ENCODE results near the gene PAX5.

DNA sequence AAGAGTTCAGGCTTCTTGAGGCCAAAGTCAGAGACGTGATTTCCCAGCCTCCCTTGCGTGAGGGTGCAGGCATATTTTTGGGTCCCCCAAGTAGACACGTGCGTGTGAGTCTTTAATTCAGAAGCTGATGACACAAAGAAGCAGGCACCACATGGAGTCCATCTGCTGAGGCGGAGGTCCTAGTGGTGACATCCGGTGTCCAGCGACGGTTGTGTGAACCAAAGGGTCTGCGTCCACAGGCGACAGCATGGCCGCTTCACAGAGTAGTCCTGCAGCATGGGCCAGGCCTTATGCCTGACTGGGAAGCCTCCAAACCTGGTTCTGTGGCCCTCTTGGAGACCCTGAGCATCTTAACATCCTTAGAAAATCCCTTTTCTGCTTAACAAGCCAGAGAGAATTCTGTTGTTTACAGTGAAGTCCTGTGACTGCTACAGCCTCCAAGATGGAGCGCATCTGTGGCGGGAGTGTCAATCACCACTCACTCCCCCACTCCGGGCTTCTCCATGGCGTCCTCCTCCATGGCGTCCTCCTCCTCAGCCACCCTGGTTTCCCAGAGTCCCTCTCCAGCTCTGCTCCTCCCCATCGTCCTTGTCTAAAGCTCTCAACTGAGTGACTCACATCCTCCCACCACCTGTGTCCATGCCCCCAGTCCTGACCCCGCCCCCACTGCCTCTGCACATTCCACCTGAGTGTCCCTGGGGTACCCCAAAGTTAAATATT is 133.8 kb downstream of the PAX5 start:
- no peak for TF ChIP-seq CTCF (IDR thresholded peaks at IDR 0.05)
- TF ChIP-seq POLR2A (IDR thresholded peaks at IDR 0.05), result no peak

Data from esophagus squamous epithelium (tissue), 4 donors.